GM12878 (cell line): ENCODE data around the gene ERC2. TPM values are rescaled to one million over a fixed set of nuclear protein-coding genes. Genes with fewer than 3 reads are reported as not detected.

ENCODE experiments used
- ATAC-seq: fragments of 200-7000 bp; cut with Tn5 transposase; 3 replicates; pipeline ENCODE4 v1.9.1; 2020; ENCODE audit warnings: mild to moderate bottlenecking, moderate library complexity
- BruUV-seq: library from RNA; stranded (reverse); fragments of 400-500 nt; replicated peaks from 2 replicates; lab custom pipeline; 2021; lab: Mats Ljungman, UMichigan
- CTCF ChIA-PET: fragments of 300-600 bp; sonication (Branson Sonifier 250); formaldehyde crosslinking; extraction: SDS; loops from one replicate; lab custom pipeline; 2021; ENCODE audit warnings: inconsistent platforms; lab: Yijun Ruan, JAX
- POLR2A ChIA-PET: fragments of 350-600 bp; formaldehyde crosslinking; extraction: SDS; loops from one replicate; lab custom pipeline; 2021; ENCODE audit warnings: inconsistent platforms; lab: Charles Lee
- RAD21 ChIA-PET: fragments of 300-600 bp; sonication (Branson Sonifier 250); formaldehyde crosslinking; loops from one replicate; lab custom pipeline; 2023; ENCODE audit warnings: antibody characterized with exemption; ENCODE audit not compliant: unreplicated experiment; lab: Charles Lee
- SMC1A ChIA-PET: fragments of 300-600 bp; sonication (Branson Sonifier 250); formaldehyde crosslinking; loops from one replicate; lab custom pipeline; 2023; ENCODE audit not compliant: unreplicated experiment, uncharacterized antibody; lab: Charles Lee
- DNase-seq: peaks from one replicate; pipeline ENCODE4 v3.0.0-alpha.2; 2011; ENCODE audit warnings: low read depth, low spot score
- FAIRE-seq: peaks from 3 replicates; lab custom pipeline; 2011; peaks lifted over from hg19 to GRCh38; lab: Jason Lieb, UNC
- H2AFZ ChIP-seq: 2 replicates; pipeline ENCODE4 v1.6.0; 2011; ENCODE audit warnings: low read depth, low read length, control low read depth; ENCODE audit not compliant: control insufficient read depth
- H3K27ac ChIP-seq: 2 replicates; pipeline ENCODE4 v1.5.1; 2011; ENCODE audit warnings: control low read depth; ENCODE audit not compliant: control insufficient read depth, insufficient read depth
- H3K27me3 ChIP-seq, 2 experiments: replicated peaks in 1 of 2; 2 replicates each; pipeline versions ENCODE4 v1.6.0 to v1.6.1; 2011; ENCODE audit warnings: low read length in 1 of 2; ENCODE audit not compliant: control insufficient read depth in 2 of 2, insufficient read depth in 2 of 2
- H3K36me3 ChIP-seq, 2 experiments: 2 replicates each; pipeline ENCODE4 v1.5.1; 2011; ENCODE audit warnings: low read length in 1 of 2; ENCODE audit not compliant: control insufficient read depth in 2 of 2, insufficient read depth in 2 of 2
- H3K4me1 ChIP-seq: 2 replicates; pipeline ENCODE4 v1.6.1; 2011; ENCODE audit warnings: mild to moderate bottlenecking, low read length, moderate library complexity, mixed read lengths; ENCODE audit not compliant: control insufficient read depth, insufficient read depth
- H3K4me2 ChIP-seq: 2 replicates; pipeline ENCODE4 v1.6.0; 2011; ENCODE audit warnings: control low read depth; ENCODE audit not compliant: control insufficient read depth, insufficient read depth
- H3K4me3 ChIP-seq: fragments of 200-600 bp; sonication (generic); 2 replicates; pipeline ENCODE4 v1.5.1; 2016
- H3K79me2 ChIP-seq: 2 replicates; pipeline ENCODE4 v1.6.0; 2011; ENCODE audit warnings: low read length; ENCODE audit not compliant: control insufficient read depth, insufficient read depth
- H3K9ac ChIP-seq: 2 replicates; pipeline ENCODE4 v1.8.0; 2011; ENCODE audit warnings: low read length, control low read depth, mixed read lengths; ENCODE audit not compliant: control insufficient read depth, insufficient read depth
- H3K9me3 ChIP-seq: replicated peaks from 3 replicates; pipeline ENCODE4 v1.5.1; 2011; ENCODE audit warnings: mild to moderate bottlenecking, low read length; ENCODE audit not compliant: control insufficient read depth, insufficient read depth
- H4K20me1 ChIP-seq: 2 replicates; pipeline ENCODE4 v1.6.0; 2011; ENCODE audit not compliant: control insufficient read depth, insufficient read depth
- IRF4 ChIP-seq: IDR thresholded peaks from 2 replicates; pipeline ENCODE4 v1.6.1; 2011; ENCODE audit warnings: low read depth, low read length
- JUND ChIP-seq: IDR thresholded peaks from 2 replicates; pipeline ENCODE4 v1.6.1; 2012; ENCODE audit warnings: low read depth, mild to moderate bottlenecking, low read length, improper control_type of control experiment, moderate library complexity
- PAX5 ChIP-seq: IDR thresholded peaks from 2 replicates; pipeline ENCODE4 v1.6.1; 2011; ENCODE audit warnings: low read depth, low read length, borderline replicate concordance
- RUNX3 ChIP-seq: IDR thresholded peaks from 2 replicates; pipeline ENCODE4 v1.6.1; 2012; ENCODE audit warnings: low read length, inconsistent platforms
- SIX5 ChIP-seq: IDR thresholded peaks from 2 replicates; pipeline ENCODE4 v1.6.1; 2011; ENCODE audit warnings: mild to moderate bottlenecking, low read depth, low read length, moderate library complexity; ENCODE audit not compliant: severe bottlenecking
- SMAD5 ChIP-seq: IDR thresholded peaks from 2 replicates; pipeline ENCODE4 v1.6.1; 2016; ENCODE audit warnings: antibody characterized with exemption, low read depth
- WRNIP1 ChIP-seq: IDR thresholded peaks from 2 replicates; pipeline ENCODE4 v1.6.1; 2011; ENCODE audit warnings: low read depth, low read length, improper control_type of control experiment, borderline replicate concordance
- ZNF274 ChIP-seq: IDR thresholded peaks from one replicate; pipeline ENCODE4 v1.8.0; 2011; ENCODE audit not compliant: insufficient read length, insufficient read depth
- ZSCAN29 ChIP-seq: fragments of 450-650 bp; IDR thresholded peaks from 2 replicates; pipeline ENCODE4 v1.6.1; 2017; ENCODE audit warnings: mild to moderate bottlenecking, moderate library complexity
- WGBS: methylation state at CpG from one replicate; pipeline ENCODE4 v1.1.6; 2016; ENCODE audit warnings: low lambda C conversion rate; ENCODE audit not compliant: insufficient replicate concordance, insufficient coverage; ENCODE audit errors: missing lambda C conversion rate; 5-methylcytosine and 5-hydroxymethylcytosine counted together
- in situ Hi-C: fragments of 300-500 bp; cut with MboI; formaldehyde crosslinking; loops from 9 replicates; pipeline ENCODE4 v1.14.3; 2018; ENCODE audit warnings: mixed read lengths
- intact Hi-C: fragments of 100-400 bp; cut with micrococcal nuclease; formaldehyde crosslinking; loops from one replicate; pipeline ENCODE4 v1.14.2; 2022; ENCODE audit not compliant: unreplicated experiment
- polyA plus RNA-seq, 11 experiments: library from polyadenylated mRNA; depleted of rRNA in 4 of 11; unstranded in 6 of 11; stranded (reverse) in 5 of 11; fragments of >200 nt; fragmentation: Nextera tagmentation in 4 of 11; fragmentation: Illumina TruSeq in 1 of 11; extraction: Ambion mirVana in 4 of 11; extraction: Trizol in 1 of 11; gene quantifications; 1 replicate in 1 of 11; 2 replicates in 10 of 11; pipeline versions ENCODE4 v1.2.1 to v1.2.3, GENCODE V29; 2011 to 2016; ENCODE audit warnings: inconsistent platforms in 2 of 11, missing spikeins in 2 of 11, low read depth in 1 of 11
- total RNA-seq, 4 experiments: library from RNA; depleted of rRNA in 3 of 4; stranded (reverse); fragments of >200 nt in 3 of 4; fragmentation: Illumina TruSeq in 1 of 4; extraction: Trizol in 1 of 4; gene quantifications; 2 replicates each; pipeline versions ENCODE4 v1.2.1 to v1.2.3, GENCODE V29; 2013 to 2021
- TF ChIP-seq, protein P1 (sequence below): fragments of 450-650 bp; IDR thresholded peaks from 2 replicates; pipeline ENCODE4 v1.6.1; 2016; ENCODE audit warnings: mild to moderate bottlenecking
- TF ChIP-seq, protein P2 (sequence below): fragments of 450-650 bp; IDR thresholded peaks from 2 replicates; pipeline ENCODE4 v1.6.1; 2017; ENCODE audit warnings: antibody characterized with exemption, mild to moderate bottlenecking, moderate library complexity

ERC2 gene
- total and polyA plus RNA-seq, 10 of the 15 experiments (the other 5 are each of a cell fraction or from before 2014, with no cell fraction given): 0.06 to 1.4 (median 0.12) TPM; not detected in 3

- Histone ChIP-seq H3K4me1 (peaks cover 57% of the 10 kb centered on the region), H3K9ac (no peak overlapping the region), H3K9me3 (peaks cover 3% of the 10 kb centered on the region; the same call in 2 of the 3 replicates), H3K36me3 (no peaks in the 10 kb centered on the region), H3K79me2 (no peaks in the 10 kb centered on the region), H3K4me3 (no peak overlapping the region), H3K27ac (no peak overlapping the region), H3K27me3 (no peaks in the 10 kb centered on the region), H4K20me1 (no peaks in the 10 kb centered on the region), H3K4me2 (no peak overlapping the region), H2AFZ (no peak overlapping the region)
- 40% methylated on average over 3 of the region's 3 CpGs for WGBS
- FAIRE-seq: no peak
- DNase-seq: no peak
- RAD21 ChIA-PET: interaction anchor here (1.3 to 2.7 kb wide), 2 partner anchors 15 to 37 kb away, joined by 4 to 11 read pairs; no protein-coding TSS in a partner anchor
- SMC1A ChIA-PET: interaction anchor here (0.9 to 4.7 kb wide), 4 partner anchors 11 to 39 kb away, joined by 3 to 30 read pairs (median 12); no protein-coding TSS in a partner anchor
- in situ Hi-C loops (no loop called here), intact Hi-C loops (loop anchor here (5.0 kb wide), 2 partner anchors 55 to 100 kb away; no protein-coding TSS in a partner anchor)
- CTCF ChIA-PET: interaction anchor here (0.6 to 3.5 kb wide), 5 partner anchors 10 to 86 kb away, joined by 3 to 10 read pairs (median 4); no protein-coding TSS in a partner anchor
- BruUV-seq: no TSS peak
- no peak for TF ChIP-seq ZNF274
- TF ChIP-seq ZSCAN29: no peak
- no peak for TF ChIP-seq RUNX3
- TF ChIP-seq, protein P1, sequence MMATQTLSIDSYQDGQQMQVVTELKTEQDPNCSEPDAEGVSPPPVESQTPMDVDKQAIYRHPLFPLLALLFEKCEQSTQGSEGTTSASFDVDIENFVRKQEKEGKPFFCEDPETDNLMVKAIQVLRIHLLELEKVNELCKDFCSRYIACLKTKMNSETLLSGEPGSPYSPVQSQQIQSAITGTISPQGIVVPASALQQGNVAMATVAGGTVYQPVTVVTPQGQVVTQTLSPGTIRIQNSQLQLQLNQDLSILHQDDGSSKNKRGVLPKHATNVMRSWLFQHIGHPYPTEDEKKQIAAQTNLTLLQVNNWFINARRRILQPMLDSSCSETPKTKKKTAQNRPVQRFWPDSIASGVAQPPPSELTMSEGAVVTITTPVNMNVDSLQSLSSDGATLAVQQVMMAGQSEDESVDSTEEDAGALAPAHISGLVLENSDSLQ: no peak
- TF ChIP-seq JUND: no peak
- TF ChIP-seq, protein P2, sequence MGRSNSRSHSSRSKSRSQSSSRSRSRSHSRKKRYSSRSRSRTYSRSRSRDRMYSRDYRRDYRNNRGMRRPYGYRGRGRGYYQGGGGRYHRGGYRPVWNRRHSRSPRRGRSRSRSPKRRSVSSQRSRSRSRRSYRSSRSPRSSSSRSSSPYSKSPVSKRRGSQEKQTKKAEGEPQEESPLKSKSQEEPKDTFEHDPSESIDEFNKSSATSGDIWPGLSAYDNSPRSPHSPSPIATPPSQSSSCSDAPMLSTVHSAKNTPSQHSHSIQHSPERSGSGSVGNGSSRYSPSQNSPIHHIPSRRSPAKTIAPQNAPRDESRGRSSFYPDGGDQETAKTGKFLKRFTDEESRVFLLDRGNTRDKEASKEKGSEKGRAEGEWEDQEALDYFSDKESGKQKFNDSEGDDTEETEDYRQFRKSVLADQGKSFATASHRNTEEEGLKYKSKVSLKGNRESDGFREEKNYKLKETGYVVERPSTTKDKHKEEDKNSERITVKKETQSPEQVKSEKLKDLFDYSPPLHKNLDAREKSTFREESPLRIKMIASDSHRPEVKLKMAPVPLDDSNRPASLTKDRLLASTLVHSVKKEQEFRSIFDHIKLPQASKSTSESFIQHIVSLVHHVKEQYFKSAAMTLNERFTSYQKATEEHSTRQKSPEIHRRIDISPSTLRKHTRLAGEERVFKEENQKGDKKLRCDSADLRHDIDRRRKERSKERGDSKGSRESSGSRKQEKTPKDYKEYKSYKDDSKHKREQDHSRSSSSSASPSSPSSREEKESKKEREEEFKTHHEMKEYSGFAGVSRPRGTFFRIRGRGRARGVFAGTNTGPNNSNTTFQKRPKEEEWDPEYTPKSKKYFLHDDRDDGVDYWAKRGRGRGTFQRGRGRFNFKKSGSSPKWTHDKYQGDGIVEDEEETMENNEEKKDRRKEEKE: no peak
- no peak for TF ChIP-seq WRNIP1
- no peak for TF ChIP-seq IRF4
- TF ChIP-seq PAX5: no peak
- TF ChIP-seq SIX5: no peak
- TF ChIP-seq SMAD5: no peak
- POLR2A ChIA-PET: interaction anchor here (1.6 kb wide), 1 partner anchor 15 kb away, joined by 3 read pairs; no protein-coding TSS in a partner anchor
- no peak for ATAC-seq
Observed at GRCh38 chr3:55622733-55623132, 845.5 kb downstream of the ERC2 start.
